NCI-H2196 treated with DMSO at 0.1 percent for 48 hours (cell line): ENCODE measurements around the gene JARID2.

ENCODE experiments used
- DNase-seq: peaks from one replicate; lab custom pipeline; 2025; ENCODE audit not compliant: unreplicated experiment; lab: John Stamatoyannopoulos, UW

JARID2 gene

GRCh38 chr6:15458021-15458459 lies 212.2 kb downstream of the JARID2 start:
- no peak for DNase-seq

- no peak for DNase-seq
Observed at GRCh38 chr6:15460110-15460727, 214.3 kb downstream of the JARID2 start.

DNA sequence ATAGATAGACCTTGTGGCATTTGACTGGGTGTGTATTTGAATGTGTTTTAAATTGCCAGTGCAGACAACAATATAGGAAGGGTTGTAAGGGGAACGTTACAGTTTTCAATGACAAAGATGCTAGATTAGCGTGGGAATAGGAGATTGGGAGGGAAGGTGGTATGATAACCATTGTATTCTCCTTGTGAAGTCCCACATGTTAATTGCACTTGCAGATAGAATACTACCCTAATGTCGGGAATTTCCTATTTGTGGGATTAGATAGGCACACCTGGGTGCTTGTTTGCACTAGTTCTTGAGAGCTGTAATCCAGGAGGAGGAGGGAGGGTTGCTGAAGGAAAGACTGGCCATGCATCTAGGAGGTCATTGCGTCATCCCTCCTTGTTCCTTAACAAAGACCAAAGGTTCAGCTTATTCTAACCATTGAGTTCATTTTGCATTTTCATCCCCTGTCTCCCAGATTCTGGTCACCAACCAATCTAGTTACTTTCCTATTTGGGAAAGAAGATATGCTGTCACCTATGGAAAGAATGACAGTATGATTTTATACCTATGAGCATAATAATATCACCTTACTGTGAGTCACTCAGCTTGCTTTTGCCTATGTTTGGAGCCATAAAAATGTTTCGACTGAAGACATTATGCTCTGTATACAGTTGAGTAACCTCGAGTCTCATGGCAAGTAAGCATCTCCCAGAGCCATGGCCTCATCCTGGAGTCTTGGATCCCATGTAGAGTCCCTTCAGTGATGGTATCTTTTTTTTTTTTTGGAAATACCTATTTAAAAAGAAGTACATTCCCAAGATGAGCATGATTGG lies 215.5 kb downstream of the JARID2 start:
- no peak for DNase-seq

- no peak for DNase-seq
Observed at GRCh38 chr6:15462256-15462655, 216.4 kb downstream of the JARID2 start.

GRCh38 chr6:15462717-15463525 lies 217.1 kb downstream of the JARID2 start:
- DNase-seq = no peak

GRCh38 chr6:15464211-15464725 lies 218.4 kb downstream of the JARID2 start:
- no peak for DNase-seq

- DNase-seq = no peak
Observed at GRCh38 chr6:15465212-15465611, 219.3 kb downstream of the JARID2 start.

DNA sequence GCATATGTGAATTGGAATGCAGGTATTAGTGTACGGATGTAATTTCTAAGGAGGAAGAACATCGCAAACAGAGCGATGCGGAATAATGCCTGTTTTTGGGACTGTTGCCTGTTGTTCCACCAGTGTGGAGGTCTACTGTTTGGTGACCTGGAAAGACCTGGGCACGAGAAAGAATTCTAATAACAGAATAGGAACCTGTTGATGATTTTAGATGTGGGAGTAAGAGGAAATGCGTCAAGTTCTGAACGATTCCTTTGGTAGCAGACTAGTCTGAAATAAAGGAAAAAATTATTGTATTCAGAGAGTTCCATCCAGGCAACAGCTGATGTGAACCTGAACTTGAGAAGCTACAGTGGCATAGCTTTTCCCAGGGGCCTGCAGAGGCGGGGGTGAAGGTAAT lies 224.9 kb downstream of the JARID2 start:
- DNase-seq = no peak

- DNase-seq = no peak
Observed at GRCh38 chr6:15472621-15473020, 226.8 kb downstream of the JARID2 start.

GRCh38 chr6:15473174-15473573 lies 227.3 kb downstream of the JARID2 start:
- no peak for DNase-seq

- DNase-seq = no peak
Observed at GRCh38 chr6:15473741-15474161, 227.9 kb downstream of the JARID2 start.

GRCh38 chr6:15474196-15474595 lies 228.3 kb downstream of the JARID2 start:
- no peak for DNase-seq

DNA sequence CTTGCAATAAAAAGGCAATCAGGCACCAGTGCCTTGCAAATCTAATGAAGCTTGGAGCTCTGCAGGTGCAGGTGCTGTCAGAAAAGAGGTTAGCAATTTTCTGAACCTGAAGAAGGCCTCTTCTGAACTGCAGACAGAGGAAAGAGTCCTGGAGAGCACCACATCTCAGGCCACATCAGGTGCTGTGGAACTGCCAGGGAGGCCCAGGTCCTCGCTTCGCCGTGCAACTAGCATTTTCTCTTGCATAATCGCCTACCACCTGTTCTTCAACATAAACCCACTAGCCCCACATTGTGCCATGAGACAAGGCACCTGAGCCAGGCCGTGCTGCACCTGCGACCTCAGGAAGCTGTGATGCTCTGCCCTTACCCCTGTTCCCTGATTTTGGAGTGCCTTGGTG lies 229.4 kb downstream of the JARID2 start:
- no peak for DNase-seq

- no peak for DNase-seq
Observed at GRCh38 chr6:15475872-15476271, 230.0 kb downstream of the JARID2 start.

DNA sequence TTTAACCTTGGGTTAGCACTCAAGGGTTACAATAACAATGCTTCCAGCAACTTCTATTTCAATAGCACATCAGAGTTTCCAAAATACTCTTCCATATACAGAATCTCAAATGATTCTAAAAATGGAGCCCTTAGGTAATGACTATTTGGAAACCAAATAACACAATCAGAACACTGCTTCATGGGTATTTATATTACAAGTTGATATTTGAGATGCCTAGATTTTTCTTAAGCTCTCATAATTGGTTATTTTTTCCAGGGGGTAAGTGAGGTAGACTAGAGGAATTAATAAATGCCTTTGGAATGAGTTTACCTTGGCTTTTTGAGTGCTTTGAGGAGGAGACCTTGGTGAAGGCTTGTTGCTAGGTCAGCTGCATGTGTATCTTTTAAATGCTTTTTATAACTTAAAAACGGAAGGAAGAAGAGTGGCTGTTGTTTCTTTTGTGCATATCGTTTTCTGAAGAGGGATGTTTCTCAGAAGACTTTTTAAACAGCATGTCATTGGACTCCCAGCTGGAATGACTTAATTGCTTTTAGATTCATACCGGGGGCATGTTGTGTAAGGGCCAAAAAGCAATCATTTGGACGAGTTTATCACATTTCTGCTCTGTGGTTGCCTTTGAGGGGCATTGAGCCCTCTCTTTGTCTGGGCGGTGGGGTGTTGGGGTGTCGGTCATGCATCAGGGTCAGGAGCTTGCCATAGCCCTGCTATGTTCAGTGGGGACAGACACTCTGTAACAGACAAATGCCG lies 230.9 kb downstream of the JARID2 start:
- no peak for DNase-seq

GRCh38 chr6:15477746-15478145 lies 231.9 kb downstream of the JARID2 start:
- no peak for DNase-seq

- no peak for DNase-seq
Observed at GRCh38 chr6:15479761-15480160, 233.9 kb downstream of the JARID2 start.

DNA sequence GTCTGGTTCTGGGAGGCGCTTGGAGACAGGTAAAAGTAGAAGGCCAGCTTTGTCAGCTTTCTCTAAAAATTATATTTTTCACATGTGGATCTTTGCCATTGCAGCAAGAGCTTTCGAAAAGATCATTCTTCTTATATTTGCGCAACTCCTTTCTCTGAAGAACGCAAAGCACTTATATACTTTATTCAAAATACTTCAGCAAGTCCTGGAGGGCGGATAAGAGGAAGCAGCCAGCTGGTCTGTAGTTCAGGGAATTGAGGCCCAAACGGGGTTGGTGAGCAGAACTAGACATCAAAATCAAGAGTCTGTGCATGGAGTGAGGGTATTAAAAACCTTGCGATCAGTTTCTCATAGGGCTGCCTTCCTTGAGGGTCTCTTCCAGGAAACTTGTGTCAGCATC lies 234.7 kb downstream of the JARID2 start:
- no peak for DNase-seq

DNA sequence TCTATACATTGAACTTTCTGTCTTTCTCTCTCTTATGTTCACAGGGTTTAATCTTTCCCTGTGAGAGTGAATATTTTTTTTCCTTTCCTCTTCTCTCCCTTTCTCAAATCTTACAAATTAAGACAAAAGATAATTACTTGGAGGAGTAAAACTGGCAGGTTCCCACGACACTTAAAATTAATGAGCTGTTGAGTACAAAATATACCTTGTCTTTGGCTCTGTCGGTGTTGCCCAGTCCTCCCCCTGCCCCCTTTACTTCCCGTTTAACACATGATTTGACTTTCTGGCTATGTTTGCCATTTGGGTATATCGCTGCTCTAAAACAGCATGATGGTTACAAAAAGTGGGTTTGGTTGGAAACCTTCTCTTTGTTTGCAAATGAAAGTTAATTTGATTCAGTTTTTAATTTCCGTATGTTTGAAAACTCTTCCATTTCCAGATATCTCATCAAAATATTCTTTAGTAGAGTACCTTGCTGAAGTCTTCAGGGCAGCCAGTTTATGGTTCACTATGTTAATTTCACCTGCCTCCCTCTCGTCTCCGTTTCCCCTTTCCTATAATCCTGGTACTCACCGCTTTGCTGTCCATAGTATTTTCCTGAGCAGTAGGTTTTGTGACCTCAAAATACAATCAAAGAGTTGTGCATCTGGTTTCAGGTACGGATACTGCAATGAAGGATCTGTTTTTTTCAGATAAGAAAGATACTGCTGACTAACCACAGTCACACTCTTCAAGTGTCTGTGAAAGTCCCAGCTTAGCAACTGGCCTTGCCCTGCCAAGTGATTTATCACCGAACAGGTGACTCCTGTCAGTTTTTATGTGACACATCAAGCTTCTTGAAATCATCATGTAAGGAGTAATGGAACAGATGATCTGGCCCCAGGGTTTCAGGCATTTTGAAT lies 235.8 kb downstream of the JARID2 start:
- no peak for DNase-seq

DNA sequence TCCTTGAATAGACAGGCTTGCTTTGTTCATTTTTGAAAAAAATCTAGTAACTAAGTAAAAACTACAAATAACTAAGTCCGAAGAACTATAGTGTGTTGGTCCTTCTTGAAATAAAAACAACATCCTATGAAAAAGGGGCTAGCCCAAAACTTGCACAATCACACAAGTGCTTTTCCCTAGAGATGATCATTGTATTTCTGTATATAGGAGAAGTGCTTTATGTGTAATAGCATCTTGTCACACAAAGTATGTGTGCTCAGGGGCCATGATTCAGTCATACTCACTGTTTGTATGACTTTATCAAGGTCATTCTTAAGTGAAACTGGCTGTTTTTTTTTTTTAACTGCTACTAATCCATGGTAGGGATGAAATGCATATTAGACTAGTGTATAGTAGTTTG lies 237.2 kb downstream of the JARID2 start:
- DNase-seq = no peak
